B cell (primary cell): ENCODE results near the gene GPR137. TPM values are rescaled to one million over a fixed set of nuclear protein-coding genes. Genes with fewer than 3 reads are reported as not detected.

ENCODE experiments used
- ATAC-seq: fragments of 200-7000 bp; cut with Tn5 transposase; one replicate; pipeline ENCODE4 v1.10.0; 2021; ENCODE audit warnings: low read depth, mild to moderate bottlenecking, moderate number of reproducible peaks, moderate library complexity
- CTCF ChIA-PET: fragments of 350-600 bp; sonication (Branson Sonifier 250); formaldehyde crosslinking; loops from one replicate; lab custom pipeline; 2021; ENCODE audit warnings: antibody characterized with exemption, inconsistent platforms; lab: Charles Lee
- POLR2A ChIA-PET: fragments of 350-600 bp; sonication (Branson Sonifier 250); formaldehyde crosslinking; loops from one replicate; lab custom pipeline; 2021; ENCODE audit warnings: antibody characterized with exemption; lab: Charles Lee
- DNase-seq: peaks from one replicate; pipeline ENCODE4 v3.0.0; 2013
- H2AFZ ChIP-seq: 2 replicates; pipeline ENCODE4 v1.6.1; 2012; ENCODE audit warnings: mild to moderate bottlenecking, low read depth, low read length; ENCODE audit not compliant: insufficient read depth, poor library complexity, severe bottlenecking
- H3K27ac ChIP-seq, 2 donors: 1 replicate in 1 of 2; 2 replicates in 1 of 2; pipeline ENCODE4 v1.5.1; 2012 to 2013; ENCODE audit warnings: low read length in 2 of 2, mild to moderate bottlenecking in 2 of 2, moderate library complexity in 1 of 2
- H3K27me3 ChIP-seq, 4 experiments: fragments of 200-600 bp in 1 of 4; sonication (generic) in 1 of 4; replicated peaks in 1 of 4; 1 replicate in 2 of 4; 2 replicates in 2 of 4; pipeline versions ENCODE4 v1.6.1 to v1.7.0; 2013 to 2016; ENCODE audit warnings: low read length in 3 of 4, mild to moderate bottlenecking in 2 of 4, mixed read lengths in 1 of 4, moderate library complexity in 1 of 4; ENCODE audit not compliant: insufficient read depth in 4 of 4, control insufficient read depth in 3 of 4; ENCODE audit errors: control extremely low read depth in 1 of 4
- H3K36me3 ChIP-seq, 2 experiments: replicated peaks in 1 of 2; 1 replicate in 1 of 2; 2 replicates in 1 of 2; pipeline versions ENCODE4 v1.6.1 to v1.7.1; 2013; ENCODE audit warnings: low read length in 1 of 2; ENCODE audit not compliant: insufficient read depth in 2 of 2, control insufficient read depth in 1 of 2; ENCODE audit errors: control extremely low read depth in 1 of 2, extremely low read depth in 1 of 2
- H3K4me1 ChIP-seq, 2 donors: fragments of 200-600 bp in 1 of 2; sonication (generic) in 1 of 2; 1 replicate in 1 of 2; 2 replicates in 1 of 2; pipeline versions ENCODE4 v1.5.1 to v1.6.1; 2013 to 2017; ENCODE audit warnings: low read length in 2 of 2; ENCODE audit not compliant: control insufficient read depth in 2 of 2, insufficient read depth in 2 of 2
- H3K4me2 ChIP-seq: replicated peaks from 2 replicates; pipeline ENCODE3; 2012; ENCODE audit warnings: mild to moderate bottlenecking, low read depth, low read length; ENCODE audit not compliant: poor library complexity, severe bottlenecking
- H3K4me3 ChIP-seq, 5 experiments: fragments of 200-600 bp in 1 of 5; sonication (generic) in 1 of 5; 1 replicate in 3 of 5; 2 replicates in 2 of 5; pipeline versions ENCODE4 v1.5.1 to v1.7.0; 2011 to 2016; ENCODE audit warnings: low read length in 4 of 5, mild to moderate bottlenecking in 4 of 5, low read depth in 2 of 5, control low read depth in 1 of 5, moderate library complexity in 1 of 5; ENCODE audit not compliant: insufficient read depth in 1 of 5; ENCODE audit errors: control extremely low read depth in 1 of 5, extremely low read depth in 1 of 5
- H3K79me2 ChIP-seq: fragments of 200-600 bp; sonication (generic); one replicate; pipeline ENCODE4 v1.6.0; 2016; ENCODE audit warnings: low read length; ENCODE audit not compliant: control insufficient read depth, insufficient read depth
- H3K9ac ChIP-seq: fragments of 200-600 bp; sonication (generic); 2 replicates; pipeline ENCODE4 v1.6.1; 2017; ENCODE audit warnings: mild to moderate bottlenecking, low read length, moderate library complexity
- H3K9me3 ChIP-seq, 3 donors: one replicate each; pipeline versions ENCODE4 v1.6.1 to v1.7.1; 2013; ENCODE audit warnings: low read length in 2 of 3; ENCODE audit not compliant: control insufficient read depth in 2 of 3, insufficient read depth in 1 of 3; ENCODE audit errors: control extremely low read depth in 1 of 3
- H4K20me1 ChIP-seq: 2 replicates; pipeline ENCODE4 v1.6.0; 2012; ENCODE audit warnings: mild to moderate bottlenecking, low read length; ENCODE audit not compliant: insufficient read depth, control insufficient read depth, poor library complexity, severe bottlenecking
- H3K27ac Mint-ChIP-seq: one replicate; pipeline ENCODE4 v1.8.0; 2021; ENCODE audit warnings: mixed read lengths
- H3K27me3 Mint-ChIP-seq: one replicate; pipeline ENCODE4 v1.8.0; 2021; ENCODE audit warnings: mixed read lengths
- H3K4me1 Mint-ChIP-seq: one replicate; pipeline ENCODE4 v1.8.0; 2021; ENCODE audit warnings: mixed read lengths
- H3K4me3 Mint-ChIP-seq: one replicate; pipeline ENCODE4 v1.8.0; 2021; ENCODE audit warnings: mixed read lengths
- H3K9me3 Mint-ChIP-seq: one replicate; pipeline ENCODE4 v1.8.0; 2022; ENCODE audit warnings: mixed read lengths; ENCODE audit not compliant: insufficient read depth
- CTCF ChIP-seq: fragments of 200-600 bp; IDR thresholded peaks from one replicate; pipeline ENCODE4 v1.8.0; 2022; ENCODE audit warnings: antibody characterized with exemption, mild to moderate bottlenecking
- EZH2 ChIP-seq: IDR thresholded peaks from 2 replicates; pipeline ENCODE4 v1.6.1; 2012; ENCODE audit warnings: borderline replicate concordance, low read depth, mild to moderate bottlenecking, moderate library complexity, low read length; ENCODE audit not compliant: insufficient read depth, poor library complexity, severe bottlenecking
- WGBS: methylation state at CpG from one replicate; pipeline ENCODE4 v1.1.5; 2013; ENCODE audit warnings: missing lambda C conversion rate; ENCODE audit not compliant: insufficient coverage; 5-methylcytosine and 5-hydroxymethylcytosine counted together
- intact Hi-C: fragments of 100-400 bp; cut with micrococcal nuclease; formaldehyde crosslinking; loops from one replicate; pipeline ENCODE4 v1.10.0; 2022
- polyA plus RNA-seq: library from polyadenylated mRNA; depleted of rRNA; stranded (reverse); fragments of >200 nt; gene quantifications from 2 replicates; pipeline ENCODE4 v1.2.3, GENCODE V29; 2012
- total RNA-seq, 2 donors: library from RNA; stranded (reverse); fragments of 120-200 nt in 1 of 2; gene quantifications; 1 replicate in 1 of 2; 2 replicates in 1 of 2; pipeline versions ENCODE4 v1.2.3 to v1.2.4, GENCODE V29; 2013 to 2022

GPR137 gene
- total and polyA plus RNA-seq, 2 donors (not counting 1 experiment from before 2014, with no cell fraction given): 49.9 to 66.1 TPM

- Mint-ChIP-seq H3K27me3 (no peaks in the 10 kb centered on the region), H3K27ac (no peak overlapping the region), H3K4me1 (no peaks in the 10 kb centered on the region), H3K4me3 (no peak overlapping the region), H3K9me3 (no peaks in the 10 kb centered on the region)
- H3K79me2 ChIP-seq: no peaks in the 10 kb centered on the region
- intact Hi-C loops: no loop called here
- H2AFZ ChIP-seq: no peak overlapping the region
- no peaks in the 10 kb centered on the region for H3K36me3 ChIP-seq
- no peaks in the 10 kb centered on the region for H3K27me3 ChIP-seq
- DNase-seq (no peak), ATAC-seq (no peak)
- H3K4me1 ChIP-seq: no peaks in the 10 kb centered on the region
- TF ChIP-seq EZH2: no peak
- TF ChIP-seq CTCF: no peak
- H4K20me1 ChIP-seq: no peaks in the 10 kb centered on the region
- H3K4me2 ChIP-seq: no peak overlapping the region
- no peak overlapping the region for H3K27ac ChIP-seq
- no peaks in the 10 kb centered on the region for H3K9me3 ChIP-seq
- 95% methylated on average over 4 of the region's 4 CpGs for WGBS
- ChIA-PET POLR2A (interaction anchor here (0.6 kb wide), 1 partner anchor 68 kb away, joined by 4 read pairs; no protein-coding TSS in a partner anchor), CTCF (interaction anchor here (0.6 kb wide), 1 partner anchor 10 kb away, joined by 3 read pairs; no protein-coding TSS in a partner anchor)
- no peak overlapping the region for H3K4me3 ChIP-seq
- H3K9ac ChIP-seq: no peak overlapping the region
These were observed 26.0 kb upstream of the GPR137 start for GRCh38 chr11:64259533-64260067.

GRCh38 chr11:64260147-64260708 is 25.4 kb upstream of the GPR137 start:
- H4K20me1 ChIP-seq: no peaks in the 10 kb centered on the region
- ChIA-PET CTCF (no interaction called here), POLR2A (no interaction called here)
- H3K4me2 ChIP-seq: no peak overlapping the region
- intact Hi-C loops: no loop called here
- H3K27me3 ChIP-seq: no peaks in the 10 kb centered on the region
- H3K27ac ChIP-seq: no peak overlapping the region
- H3K79me2 ChIP-seq: no peaks in the 10 kb centered on the region
- no peak overlapping the region for H3K9ac ChIP-seq
- Mint-ChIP-seq H3K27ac (no peak overlapping the region), H3K9me3 (no peaks in the 10 kb centered on the region), H3K4me1 (no peaks in the 10 kb centered on the region), H3K4me3 (no peak overlapping the region), H3K27me3 (no peaks in the 10 kb centered on the region)
- ATAC-seq: no peak
- WGBS: 84% methylated on average over 4 of the region's 6 CpGs
- no peaks in the 10 kb centered on the region for H3K9me3 ChIP-seq
- TF ChIP-seq EZH2 (no peak), CTCF (no peak)
- no peaks in the 10 kb centered on the region for H3K36me3 ChIP-seq
- H2AFZ ChIP-seq: no peak overlapping the region
- H3K4me3 ChIP-seq: no peak overlapping the region
- no peaks in the 10 kb centered on the region for H3K4me1 ChIP-seq
- no peak for DNase-seq
